ENCODE results near the gene DENND4A. TPM values are rescaled to one million over a fixed set of nuclear protein-coding genes. Genes with fewer than 3 reads are reported as not detected.

Gene DENND4A
- polyA plus RNA-seq, 2 of the 4 experiments (the other 2 are of a cell fraction) = 5.6 to 16.8 TPM

DNA sequence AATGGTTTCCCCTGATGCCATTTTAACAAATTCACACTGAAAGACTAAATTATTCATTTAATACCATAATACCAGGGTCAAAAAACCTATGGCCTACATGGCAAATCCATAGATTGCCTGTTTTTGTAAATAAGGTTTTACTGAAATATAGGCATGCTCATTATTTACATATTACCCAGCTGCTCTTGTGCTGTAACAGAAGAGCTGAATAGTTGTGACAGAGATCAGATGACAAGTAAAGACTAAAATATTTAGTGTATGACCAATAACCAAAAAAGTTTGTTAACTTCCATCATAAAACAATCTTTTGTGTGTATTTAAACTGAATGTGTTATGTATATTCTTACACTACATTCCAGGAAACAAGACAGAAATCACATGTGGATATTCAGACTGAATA lies 60.2 kb downstream of the DENND4A start:
- TF ChIP-seq HDAC2 (IDR thresholded peaks at IDR 0.05) (no peak), FOXS1 (CRISPR knock-in tag; IDR thresholded peaks at IDR 0.05) (no peak), HEYL (CRISPR knock-in tag; IDR thresholded peaks at IDR 0.05) (no peak), TP53 (CRISPR knock-in tag; IDR thresholded peaks at IDR 0.05) (no peak), ZFP36 (IDR thresholded peaks at IDR 0.05; ENCODE audit: borderline replicate concordance, partially characterized antibody) (no peak), MAFK (IDR thresholded peaks at IDR 0.05; ENCODE audit: partially characterized antibody) (no peak), CHD2 (IDR thresholded peaks at IDR 0.05; ENCODE audit: low read length, partially characterized antibody) (no peak), KDM1A (IDR thresholded peaks at IDR 0.05; ENCODE audit: low read depth) (no peak), ESRRA (IDR thresholded peaks at IDR 0.05; ENCODE audit: borderline replicate concordance, low read length) (no peak)
- TF ChIP-seq, protein P1, sequence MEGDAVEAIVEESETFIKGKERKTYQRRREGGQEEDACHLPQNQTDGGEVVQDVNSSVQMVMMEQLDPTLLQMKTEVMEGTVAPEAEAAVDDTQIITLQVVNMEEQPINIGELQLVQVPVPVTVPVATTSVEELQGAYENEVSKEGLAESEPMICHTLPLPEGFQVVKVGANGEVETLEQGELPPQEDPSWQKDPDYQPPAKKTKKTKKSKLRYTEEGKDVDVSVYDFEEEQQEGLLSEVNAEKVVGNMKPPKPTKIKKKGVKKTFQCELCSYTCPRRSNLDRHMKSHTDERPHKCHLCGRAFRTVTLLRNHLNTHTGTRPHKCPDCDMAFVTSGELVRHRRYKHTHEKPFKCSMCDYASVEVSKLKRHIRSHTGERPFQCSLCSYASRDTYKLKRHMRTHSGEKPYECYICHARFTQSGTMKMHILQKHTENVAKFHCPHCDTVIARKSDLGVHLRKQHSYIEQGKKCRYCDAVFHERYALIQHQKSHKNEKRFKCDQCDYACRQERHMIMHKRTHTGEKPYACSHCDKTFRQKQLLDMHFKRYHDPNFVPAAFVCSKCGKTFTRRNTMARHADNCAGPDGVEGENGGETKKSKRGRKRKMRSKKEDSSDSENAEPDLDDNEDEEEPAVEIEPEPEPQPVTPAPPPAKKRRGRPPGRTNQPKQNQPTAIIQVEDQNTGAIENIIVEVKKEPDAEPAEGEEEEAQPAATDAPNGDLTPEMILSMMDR (IDR thresholded peaks at IDR 0.05) = no peak
- TF ChIP-seq, protein P2, sequence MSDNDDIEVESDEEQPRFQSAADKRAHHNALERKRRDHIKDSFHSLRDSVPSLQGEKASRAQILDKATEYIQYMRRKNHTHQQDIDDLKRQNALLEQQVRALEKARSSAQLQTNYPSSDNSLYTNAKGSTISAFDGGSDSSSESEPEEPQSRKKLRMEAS (IDR thresholded peaks at IDR 0.05) = no peak
- Histone ChIP-seq H3K4me1 (peaks cover 12% of the 10 kb centered on the region; the same call in 2 of the 3 replicates), H3K4me2 (no peak overlapping the region), H3K4me3 (no peak overlapping the region), H3K27ac (no peak overlapping the region), H3K9me3 (no peaks in the 10 kb centered on the region)
- ATAC-seq = no peak
- CTCF ChIA-PET = no interaction called here
- DNase-seq (ENCODE audit: low read depth in 1 of 2, low spot score in 1 of 2) = no peak
- POLR2A ChIA-PET = no interaction called here
- FAIRE-seq = peak; percentile 51

DNA sequence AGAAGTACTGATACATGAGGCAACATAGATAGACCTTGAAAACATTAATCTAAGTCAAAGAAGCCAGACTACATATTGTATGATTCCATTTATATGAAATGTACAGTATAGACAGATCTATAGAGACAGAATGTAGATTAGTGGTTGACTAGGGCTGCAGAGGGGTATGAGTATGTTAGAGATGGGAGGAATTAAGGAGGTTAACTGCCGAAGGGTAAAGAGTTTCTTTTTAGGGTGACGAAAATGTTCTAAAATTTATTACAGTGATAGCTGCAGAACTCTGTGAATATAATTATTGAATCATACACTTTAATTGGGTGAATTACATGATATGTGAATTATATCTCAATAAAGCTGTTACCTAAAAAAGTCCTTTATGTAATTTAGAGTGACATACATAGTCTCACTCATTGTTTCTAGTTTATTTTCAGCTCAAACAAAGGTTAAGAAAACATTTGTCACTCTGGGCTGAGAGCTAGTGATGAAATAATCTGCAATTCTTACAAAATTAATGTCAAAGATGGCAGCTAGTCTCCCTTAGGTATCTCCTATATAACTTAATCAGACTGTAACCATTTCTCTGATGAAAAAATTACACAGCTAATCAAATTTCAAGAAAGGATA lies 61.4 kb downstream of the DENND4A start:
- Histone ChIP-seq H3K4me3 (no peak overlapping the region), H3K9me3 (no peaks in the 10 kb centered on the region), H3K4me1 (peaks cover 12% of the 10 kb centered on the region; the same call in 2 of the 3 replicates), H3K4me2 (peak overlapping the region; percentile 29; the same call in 2 of the 3 replicates), H3K27ac (peak overlapping the region; percentile 36 to 46; a peak in 3 of 6 replicates)
- 88% methylated on average over 2 of the region's 2 CpGs for WGBS (ENCODE audit: missing lambda C conversion rate)
- POLR2A ChIA-PET = no interaction called here
- DNase-seq (ENCODE audit: low read depth in 1 of 2, low spot score in 1 of 2) (peak in 1 of 2 experiments; percentile 10), FAIRE-seq (peak; percentile 85), ATAC-seq (peak in 1 of 2 experiments; percentile 50; a peak in 1 of 6 replicates)
- TF ChIP-seq CEBPB (IDR thresholded peaks at IDR 0.05) (peak in 1 of 2 experiments; percentile 69; a peak in 1 of 4 replicates), POLR2AphosphoS2 (conservative IDR thresholded peaks at IDR 0.05; ENCODE audit: low read length) (no peak), HOXB5 (CRISPR knock-in tag; IDR thresholded peaks at IDR 0.05) (no peak), NR3C1 (IDR thresholded peaks at IDR 0.05) (no peak), GATA3 (IDR thresholded peaks at IDR 0.05; ENCODE audit: borderline replicate concordance) (no peak), ZFP36 (IDR thresholded peaks at IDR 0.05; ENCODE audit: borderline replicate concordance, partially characterized antibody) (no peak)
- TF ChIP-seq, protein P1 (IDR thresholded peaks at IDR 0.05) = no peak
- CTCF ChIA-PET = no interaction called here

DNA sequence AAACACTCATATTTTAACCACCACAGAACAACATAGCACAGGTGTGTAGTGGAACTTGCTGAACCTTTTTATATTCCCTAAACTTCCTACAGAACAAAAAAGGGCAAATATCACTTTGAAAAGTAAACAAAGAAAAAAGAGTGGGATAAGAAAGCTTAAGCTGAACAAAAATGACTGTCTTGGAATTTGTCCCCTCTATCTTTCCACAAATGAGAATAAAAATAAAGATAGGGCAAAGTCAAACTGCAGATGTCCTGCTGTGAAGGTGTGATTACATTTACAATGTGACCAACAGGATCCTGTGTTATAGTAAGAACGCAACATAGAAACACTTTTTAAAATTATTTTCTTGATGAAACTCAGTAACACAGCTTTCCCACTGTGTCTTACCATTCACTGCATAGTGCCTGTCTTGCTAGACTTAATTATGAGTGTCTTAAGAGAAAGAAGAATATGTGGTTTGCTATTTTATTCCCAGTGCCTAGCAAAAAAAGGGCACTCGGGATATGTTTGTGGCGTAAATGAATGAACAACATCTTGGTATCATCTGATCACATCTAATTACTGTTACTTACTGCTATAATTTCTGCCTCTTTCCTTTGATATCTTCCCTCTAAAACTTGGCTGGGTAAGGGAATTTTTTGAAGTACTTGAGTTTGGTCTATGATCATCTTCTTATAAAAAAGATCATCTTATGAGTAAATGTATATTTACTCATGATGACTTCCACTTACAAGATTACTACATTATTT lies 67.5 kb downstream of the DENND4A start:
- H3K4me3 ChIP-seq = no peak overlapping the region
- H3K4me1 ChIP-seq = no peaks in the 10 kb centered on the region
- ChIA-PET CTCF (interaction anchor here (1.0 to 2.7 kb wide), 3 partner anchors 10 to 100 kb away, joined by 4 to 8 read pairs (median 5); no protein-coding TSS in a partner anchor), POLR2A (no interaction called here)
- H3K4me2 ChIP-seq = no peak overlapping the region
- H3K9me3 ChIP-seq = no peaks in the 10 kb centered on the region
- no peak for ATAC-seq
- no peak overlapping the region for H3K27ac ChIP-seq
- peak; percentile 7 for FAIRE-seq
- WGBS (ENCODE audit: missing lambda C conversion rate) = 91% methylated on average over 3 of the region's 3 CpGs
- DNase-seq (ENCODE audit: low read depth in 1 of 2, low spot score in 1 of 2) = no peak
- TF ChIP-seq CBX2 (IDR thresholded peaks at IDR 0.05; ENCODE audit: borderline replicate concordance, low read depth) (no peak), EHF (CRISPR knock-in tag; IDR thresholded peaks at IDR 0.05) (no peak), CEBPB (IDR thresholded peaks at IDR 0.05) (no peak), KDM1A (IDR thresholded peaks at IDR 0.05; ENCODE audit: low read depth) (no peak), FOSB (CRISPR knock-in tag; IDR thresholded peaks at IDR 0.05) (no peak), TP53 (CRISPR knock-in tag; IDR thresholded peaks at IDR 0.05) (no peak), FOXS1 (CRISPR knock-in tag; IDR thresholded peaks at IDR 0.05) (no peak), SMC3 (IDR thresholded peaks at IDR 0.05) (no peak), ZFP36 (IDR thresholded peaks at IDR 0.05; ENCODE audit: borderline replicate concordance, partially characterized antibody) (no peak)
- TF ChIP-seq, protein P3, sequence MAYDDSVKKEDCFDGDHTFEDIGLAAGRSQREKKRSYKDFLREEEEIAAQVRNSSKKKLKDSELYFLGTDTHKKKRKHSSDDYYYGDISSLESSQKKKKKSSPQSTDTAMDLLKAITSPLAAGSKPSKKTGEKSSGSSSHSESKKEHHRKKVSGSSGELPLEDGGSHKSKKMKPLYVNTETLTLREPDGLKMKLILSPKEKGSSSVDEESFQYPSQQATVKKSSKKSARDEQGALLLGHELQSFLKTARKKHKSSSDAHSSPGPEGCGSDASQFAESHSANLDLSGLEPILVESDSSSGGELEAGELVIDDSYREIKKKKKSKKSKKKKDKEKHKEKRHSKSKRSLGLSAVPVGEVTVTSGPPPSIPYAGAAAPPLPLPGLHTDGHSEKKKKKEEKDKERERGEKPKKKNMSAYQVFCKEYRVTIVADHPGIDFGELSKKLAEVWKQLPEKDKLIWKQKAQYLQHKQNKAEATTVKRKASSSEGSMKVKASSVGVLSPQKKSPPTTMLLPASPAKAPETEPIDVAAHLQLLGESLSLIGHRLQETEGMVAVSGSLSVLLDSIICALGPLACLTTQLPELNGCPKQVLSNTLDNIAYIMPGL (CRISPR knock-in tag; IDR thresholded peaks at IDR 0.05; ENCODE audit: borderline replicate concordance) = no peak
- TF ChIP-seq, protein P2 (IDR thresholded peaks at IDR 0.05) = no peak
- TF ChIP-seq, protein P1 (IDR thresholded peaks at IDR 0.05) = no peak
- TF ChIP-seq, protein P4, sequence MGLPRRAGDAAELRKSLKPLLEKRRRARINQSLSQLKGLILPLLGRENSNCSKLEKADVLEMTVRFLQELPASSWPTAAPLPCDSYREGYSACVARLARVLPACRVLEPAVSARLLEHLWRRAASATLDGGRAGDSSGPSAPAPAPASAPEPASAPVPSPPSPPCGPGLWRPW (IDR thresholded peaks at IDR 0.05) = no peak
